HEK293T (cell line): Measurements from ENCODE around the gene PKNOX1.

Experiments used
- CTCF ChIA-PET: fragments of 350-600 bp; formaldehyde crosslinking; extraction: SDS; loops from one replicate; lab custom pipeline; 2021; ENCODE audit warnings: antibody characterized with exemption, inconsistent platforms; lab: Yijun Ruan, JAX
- POLR2A ChIA-PET: fragments of 350-600 bp; formaldehyde crosslinking; extraction: SDS; loops from one replicate; lab custom pipeline; 2020; ENCODE audit warnings: antibody characterized with exemption, inconsistent platforms; lab: Yijun Ruan, JAX
- DNase-seq: peaks from one replicate; pipeline ENCODE4 v3.0.0; 2012; ENCODE audit warnings: mixed read lengths; ENCODE audit errors: extremely low spot score
- ARNT ChIP-seq: fragments of 450-650 bp; IDR thresholded peaks from 2 replicates; pipeline ENCODE4 v1.6.1; 2017; ENCODE audit warnings: mild to moderate bottlenecking
- BHLHE40 ChIP-seq: fragments of 450-650 bp; IDR thresholded peaks from 2 replicates; pipeline ENCODE4 v1.6.1; 2016; ENCODE audit warnings: mild to moderate bottlenecking, moderate library complexity, borderline replicate concordance
- CTBP1 ChIP-seq: fragments of 450-650 bp; IDR thresholded peaks from 2 replicates; pipeline ENCODE4 v1.6.1; 2016; ENCODE audit warnings: borderline replicate concordance
- ELF4 ChIP-seq: fragments of 450-650 bp; IDR thresholded peaks from 2 replicates; pipeline ENCODE4 v1.6.1; 2017; ENCODE audit warnings: antibody characterized with exemption
- FOXA1 ChIP-seq: fragments of 450-650 bp; IDR thresholded peaks from 2 replicates; pipeline ENCODE4 v1.6.1; 2016; ENCODE audit warnings: mild to moderate bottlenecking
- FOXK2 ChIP-seq: fragments of 450-650 bp; IDR thresholded peaks from 2 replicates; pipeline ENCODE4 v1.6.1; 2016; ENCODE audit warnings: mild to moderate bottlenecking
- FOXM1 ChIP-seq: fragments of 450-650 bp; IDR thresholded peaks from 2 replicates; pipeline ENCODE4 v1.6.1; 2017; ENCODE audit warnings: mild to moderate bottlenecking, borderline replicate concordance
- HDGF ChIP-seq: fragments of 450-650 bp; IDR thresholded peaks from 2 replicates; pipeline ENCODE4 v1.6.1; 2017; ENCODE audit warnings: antibody characterized with exemption, borderline replicate concordance
- L3MBTL2 ChIP-seq: fragments of 450-650 bp; conservative IDR thresholded peaks from 2 replicates; pipeline ENCODE4 v1.6.1; 2016; ENCODE audit warnings: mild to moderate bottlenecking
- LEF1 ChIP-seq: fragments of 450-650 bp; IDR thresholded peaks from 2 replicates; pipeline ENCODE4 v1.6.1; 2017; ENCODE audit warnings: mild to moderate bottlenecking, borderline replicate concordance
- NFRKB ChIP-seq: fragments of 450-650 bp; IDR thresholded peaks from 2 replicates; pipeline ENCODE4 v1.6.1; 2016; ENCODE audit warnings: mild to moderate bottlenecking, moderate library complexity
- PKNOX1 ChIP-seq: fragments of 450-650 bp; IDR thresholded peaks from 2 replicates; pipeline ENCODE4 v1.6.1; 2016
- SP1 ChIP-seq: fragments of 450-650 bp; IDR thresholded peaks from 2 replicates; pipeline ENCODE4 v1.6.1; 2017
- SUZ12 ChIP-seq: fragments of 450-650 bp; IDR thresholded peaks from 2 replicates; pipeline ENCODE4 v1.6.1; 2016; ENCODE audit warnings: mild to moderate bottlenecking
- TARDBP ChIP-seq: fragments of 450-650 bp; IDR thresholded peaks from 2 replicates; pipeline ENCODE4 v1.6.1; 2016
- ZNF384 ChIP-seq: fragments of 450-650 bp; IDR thresholded peaks from 2 replicates; pipeline ENCODE4 v1.6.1; 2016

Gene PKNOX1

GRCh38 chr21:42974832-42975820 lies 764 bp downstream of the PKNOX1 start:
- TF ChIP-seq ELF4 (peak; percentile 13; the same call in 1 of the 2 replicates), ZNF384 (no peak), L3MBTL2 (peak; percentile 65), PKNOX1 (peak; percentile 60; the same call in 1 of the 2 replicates)
- ChIA-PET CTCF (no interaction called here), POLR2A (interaction anchor here (0.7 kb wide), 1 partner anchor 13 kb away, joined by 3 read pairs; no protein-coding TSS in a partner anchor)
- DNase-seq: peak; percentile 69

- TF ChIP-seq SUZ12 (no peak), BHLHE40 (no peak)
- no peak for DNase-seq
- ChIA-PET CTCF (no interaction called here), POLR2A (no interaction called here)
Observed at GRCh38 chr21:42975886-42976608, 1.7 kb downstream of the PKNOX1 start.

- CTCF ChIA-PET: no interaction called here
- TF ChIP-seq LEF1 (no peak), CTBP1 (no peak), FOXK2 (no peak), ARNT (no peak), ZNF384 (no peak), SUZ12 (no peak), FOXA1 (no peak), HDGF (no peak), L3MBTL2 (no peak), FOXM1 (no peak), ELF4 (no peak), NFRKB (no peak), PKNOX1 (no peak), TARDBP (no peak), SP1 (no peak), BHLHE40 (no peak)
- no peak for DNase-seq
- POLR2A ChIA-PET: no interaction called here
Observed at GRCh38 chr21:42980312-42981213, 6.2 kb downstream of the PKNOX1 start.

- TF ChIP-seq SUZ12: no peak
- TF ChIP-seq HDGF: no peak
- CTCF ChIA-PET: no interaction called here
- POLR2A ChIA-PET: no interaction called here
- DNase-seq: no peak
Observed at GRCh38 chr21:42981214-42981523, 6.8 kb downstream of the PKNOX1 start.

GRCh38 chr21:42981862-42982261 lies 7.5 kb downstream of the PKNOX1 start:
- ChIA-PET CTCF (no interaction called here), POLR2A (no interaction called here)
- TF ChIP-seq FOXA1 (no peak), ZNF384 (no peak), BHLHE40 (no peak), CTBP1 (no peak), PKNOX1 (no peak), TARDBP (no peak), NFRKB (no peak), FOXK2 (no peak), LEF1 (no peak), L3MBTL2 (no peak), SP1 (no peak)

GRCh38 chr21:42983103-42983502 lies 8.7 kb downstream of the PKNOX1 start:
- ChIA-PET POLR2A (no interaction called here), CTCF (interaction anchor here (0.6 kb wide), 1 partner anchor 1462 kb away, joined by 3 read pairs; no protein-coding TSS in a partner anchor)
- no peak for TF ChIP-seq NFRKB
- no peak for TF ChIP-seq LEF1
- TF ChIP-seq ELF4: no peak
- no peak for TF ChIP-seq FOXA1
- no peak for TF ChIP-seq ARNT
- no peak for TF ChIP-seq PKNOX1
- TF ChIP-seq FOXK2: no peak
- TF ChIP-seq HDGF: no peak
- TF ChIP-seq TARDBP: no peak
- TF ChIP-seq SP1: no peak
- TF ChIP-seq L3MBTL2: no peak
- no peak for TF ChIP-seq BHLHE40
- TF ChIP-seq FOXM1: no peak
- no peak for TF ChIP-seq SUZ12
- TF ChIP-seq ZNF384: no peak
- TF ChIP-seq CTBP1: no peak
- DNase-seq: no peak

More at GRCh38 chr21:42981862-42982261, 7.5 kb downstream of the PKNOX1 start:
- DNase-seq: no peak
